Measurements from ENCODE around the gene EFHC1. TPM values are rescaled to one million over a fixed set of nuclear protein-coding genes. Genes with fewer than 3 reads are reported as not detected.
A peak's percentile ranks its signal among the peaks of the same experiment; 100 is the strongest.

Gene EFHC1
- total RNA-seq, 1 donor, result 21.6 TPM

DNA sequence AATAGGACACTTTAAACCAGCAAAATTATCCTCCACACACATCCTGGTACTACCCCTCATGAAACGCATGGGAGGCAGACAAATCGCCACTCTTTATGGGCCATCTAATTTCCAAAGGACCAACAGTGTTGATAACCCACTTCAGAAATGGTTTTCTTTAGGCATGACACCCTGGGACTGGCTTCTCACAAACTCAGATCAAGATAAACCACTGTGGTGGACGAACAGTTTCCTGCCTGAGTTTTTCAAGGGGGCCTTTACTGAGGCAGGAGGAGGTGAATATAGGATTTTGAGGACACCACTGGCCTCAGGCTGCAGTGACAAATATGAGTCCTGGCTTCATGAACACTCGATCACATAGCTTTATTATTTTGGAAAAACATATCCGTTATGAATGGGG, 130.7 kb downstream of the EFHC1 start:
- TF ChIP-seq, protein P1, sequence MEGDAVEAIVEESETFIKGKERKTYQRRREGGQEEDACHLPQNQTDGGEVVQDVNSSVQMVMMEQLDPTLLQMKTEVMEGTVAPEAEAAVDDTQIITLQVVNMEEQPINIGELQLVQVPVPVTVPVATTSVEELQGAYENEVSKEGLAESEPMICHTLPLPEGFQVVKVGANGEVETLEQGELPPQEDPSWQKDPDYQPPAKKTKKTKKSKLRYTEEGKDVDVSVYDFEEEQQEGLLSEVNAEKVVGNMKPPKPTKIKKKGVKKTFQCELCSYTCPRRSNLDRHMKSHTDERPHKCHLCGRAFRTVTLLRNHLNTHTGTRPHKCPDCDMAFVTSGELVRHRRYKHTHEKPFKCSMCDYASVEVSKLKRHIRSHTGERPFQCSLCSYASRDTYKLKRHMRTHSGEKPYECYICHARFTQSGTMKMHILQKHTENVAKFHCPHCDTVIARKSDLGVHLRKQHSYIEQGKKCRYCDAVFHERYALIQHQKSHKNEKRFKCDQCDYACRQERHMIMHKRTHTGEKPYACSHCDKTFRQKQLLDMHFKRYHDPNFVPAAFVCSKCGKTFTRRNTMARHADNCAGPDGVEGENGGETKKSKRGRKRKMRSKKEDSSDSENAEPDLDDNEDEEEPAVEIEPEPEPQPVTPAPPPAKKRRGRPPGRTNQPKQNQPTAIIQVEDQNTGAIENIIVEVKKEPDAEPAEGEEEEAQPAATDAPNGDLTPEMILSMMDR (IDR thresholded peaks at IDR 0.05; ENCODE audit: insufficient read depth, low read depth, low read length), result no peak
- DNase-seq (ENCODE audit: low read depth), result no peak
- no peak overlapping the region for H3K4me3 ChIP-seq (ENCODE audit: low read depth, low read length)

DNA sequence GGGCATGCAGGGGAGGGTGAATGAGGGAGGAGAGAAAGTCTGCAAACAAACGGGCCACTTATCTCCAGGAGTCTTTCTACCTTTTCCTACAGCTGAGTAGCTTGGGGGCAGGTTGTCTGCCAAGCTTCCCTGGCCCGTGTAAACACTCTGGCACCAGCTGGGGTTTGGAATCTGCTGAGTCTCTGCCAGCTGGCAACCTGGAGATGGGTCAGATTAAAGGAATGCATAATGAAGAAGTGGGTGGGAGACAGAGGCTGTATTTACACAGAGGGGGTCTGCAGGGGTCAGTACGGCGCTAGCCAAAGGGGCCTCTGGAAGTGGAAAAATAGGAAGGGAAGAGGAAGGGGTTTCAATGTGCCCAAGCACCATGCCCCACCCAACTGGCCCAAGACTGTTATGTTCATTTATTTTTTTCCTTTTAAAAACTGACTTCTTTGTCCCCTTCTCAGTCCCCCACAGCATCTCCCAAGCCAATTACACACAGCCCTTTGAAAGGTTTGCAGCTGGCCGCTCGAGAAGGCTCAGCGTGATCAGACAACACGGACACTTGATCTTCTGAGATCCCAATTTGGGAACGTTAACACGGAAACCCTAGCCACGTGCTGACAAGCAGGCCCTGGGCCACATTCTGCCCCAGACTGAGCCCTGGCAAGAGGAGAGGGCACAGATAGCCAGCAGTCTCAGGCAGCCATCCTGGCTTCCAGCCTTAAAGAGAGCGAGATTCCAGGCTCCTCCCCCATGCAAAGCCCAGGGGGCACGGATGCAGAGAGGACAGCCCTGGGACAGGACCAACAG, 131.5 kb downstream of the EFHC1 start:
- TF ChIP-seq, protein P1 (IDR thresholded peaks at IDR 0.05; ENCODE audit: insufficient read depth, low read depth, low read length), result no peak
- peak; percentile 64 for DNase-seq (ENCODE audit: low read depth)
- H3K4me3 ChIP-seq (ENCODE audit: low read depth, low read length), result no peak overlapping the region

DNA sequence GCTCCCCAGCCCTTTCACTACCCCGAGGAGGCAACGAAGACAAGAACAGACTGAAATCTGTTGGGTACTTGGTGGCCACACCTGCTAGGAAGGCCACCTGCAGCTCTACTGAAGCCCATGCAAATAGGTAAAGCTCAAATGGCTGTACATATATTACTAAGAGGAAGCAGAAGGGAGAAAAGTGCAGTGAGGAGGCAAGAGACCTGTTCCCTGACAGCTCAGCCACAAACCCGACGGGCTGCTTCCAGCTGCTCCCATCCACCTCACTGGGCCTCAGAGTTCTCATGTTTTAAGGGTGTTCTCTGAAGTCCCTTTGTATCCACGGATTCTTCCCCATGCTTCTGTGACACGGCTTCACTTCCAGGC, 132.1 kb downstream of the EFHC1 start:
- TF ChIP-seq, protein P1 (IDR thresholded peaks at IDR 0.05; ENCODE audit: insufficient read depth, low read depth, low read length), result no peak
- no peak overlapping the region for H3K4me3 ChIP-seq (ENCODE audit: low read depth, low read length)
- DNase-seq (ENCODE audit: low read depth), result no peak

DNA sequence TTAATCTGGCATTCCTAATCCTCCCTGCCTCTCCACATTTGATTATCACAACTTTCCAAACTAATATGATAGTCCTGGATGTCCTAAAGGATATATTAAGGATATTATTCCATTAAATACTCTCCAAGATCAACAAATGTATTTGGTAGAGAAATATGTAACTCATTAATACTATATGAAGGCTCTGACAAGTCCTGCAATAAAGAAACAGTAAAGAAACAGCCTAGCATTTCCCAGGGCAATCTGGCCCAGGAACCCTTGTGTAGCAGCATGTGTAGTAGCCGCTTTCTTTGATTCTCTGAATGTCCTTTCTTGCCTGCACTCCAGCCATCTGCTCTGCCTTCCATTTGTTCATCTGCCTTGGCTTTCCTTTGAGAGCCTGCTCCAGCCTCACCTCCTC, 133.0 kb downstream of the EFHC1 start:
- TF ChIP-seq, protein P1 (IDR thresholded peaks at IDR 0.05; ENCODE audit: insufficient read depth, low read depth, low read length), result no peak
- H3K4me3 ChIP-seq (ENCODE audit: low read depth, low read length), result no peak overlapping the region
- no peak for DNase-seq (ENCODE audit: low read depth)

DNA sequence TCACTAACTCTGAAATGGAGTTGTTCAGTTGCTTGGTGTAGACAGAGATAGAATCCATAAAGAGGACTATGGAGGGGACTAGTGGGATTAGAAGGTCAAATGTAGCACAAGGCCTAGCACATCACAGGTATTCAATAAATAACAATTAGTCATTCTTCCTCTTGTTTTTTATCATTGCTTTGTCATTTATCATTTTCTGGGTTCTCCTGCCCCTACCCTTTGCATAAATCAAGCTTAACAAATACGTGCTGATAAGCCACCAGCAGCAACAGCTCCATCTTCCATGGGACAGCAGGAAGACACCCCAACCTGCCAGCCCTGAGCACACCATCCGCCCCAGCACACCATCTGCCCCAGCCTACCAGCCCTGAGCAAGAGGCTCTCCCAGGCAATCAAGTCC, 133.6 kb downstream of the EFHC1 start:
- no peak for DNase-seq (ENCODE audit: low read depth)
- H3K4me3 ChIP-seq (ENCODE audit: low read depth, low read length), result no peak overlapping the region
- TF ChIP-seq, protein P1 (IDR thresholded peaks at IDR 0.05; ENCODE audit: insufficient read depth, low read depth, low read length), result no peak

DNA sequence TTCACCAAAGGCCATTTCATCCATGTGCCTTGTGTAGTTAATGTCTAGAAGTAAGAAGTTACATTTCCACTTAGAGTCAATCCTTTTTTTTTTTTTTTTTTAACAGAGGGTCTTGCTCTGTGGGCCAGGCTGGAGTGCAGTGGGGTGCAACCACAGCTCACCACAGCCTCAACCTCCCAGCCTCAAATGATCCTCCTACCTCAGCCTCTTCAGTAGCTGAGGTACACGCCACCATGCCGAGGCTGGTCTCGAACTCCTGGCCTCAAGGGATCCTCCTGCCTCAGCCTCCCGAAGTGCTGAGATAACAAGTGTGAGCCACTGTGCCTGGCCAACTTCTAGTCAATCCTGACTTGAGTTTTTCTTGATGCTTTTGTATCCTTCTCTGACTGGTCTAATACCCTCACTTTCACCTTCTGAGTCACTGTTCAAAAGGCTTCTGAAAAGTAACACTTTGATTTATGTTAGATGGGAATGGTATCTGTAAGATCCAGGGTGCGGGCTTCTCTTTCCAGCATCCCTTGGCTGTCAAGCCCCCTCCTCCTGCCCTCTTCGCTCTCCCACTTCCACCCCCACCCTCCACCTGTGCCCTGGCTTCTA, 134.6 kb downstream of the EFHC1 start:
- TF ChIP-seq, protein P1 (IDR thresholded peaks at IDR 0.05; ENCODE audit: insufficient read depth, low read depth, low read length), result no peak
- no peak overlapping the region for H3K4me3 ChIP-seq (ENCODE audit: low read depth, low read length)
- DNase-seq (ENCODE audit: low read depth), result no peak

Measured in fibroblast of villous mesenchyme (primary cell).